Activated CD4-positive, alpha-beta T cell treated with anti-CD3 and anti-CD28 coated beads, Interleukin-2, amount 10 ng/mL, durations not matched to agents 7 days and 5 days (primary cell): ENCODE measurements around the gene MKKS. TPM values are rescaled to one million over a fixed set of nuclear protein-coding genes. Genes with fewer than 3 reads are reported as not detected.

ENCODE experiments used
- CTCF ChIA-PET: fragments of 350-600 bp; sonication (Branson Sonifier 250); formaldehyde crosslinking; loops from one replicate; lab custom pipeline; 2021; ENCODE audit warnings: antibody characterized with exemption; lab: Charles Lee
- POLR2A ChIA-PET: fragments of 350-600 bp; sonication (Branson Sonifier 250); formaldehyde crosslinking; loops from one replicate; lab custom pipeline; 2021; ENCODE audit warnings: antibody characterized with exemption; lab: Charles Lee
- DNase-seq: peaks from one replicate; pipeline ENCODE4 v3.0.0-alpha.2; 2020
- H3K27ac Mint-ChIP-seq: one replicate; pipeline ENCODE4 v1.8.0; 2021; ENCODE audit warnings: mild to moderate bottlenecking, moderate library complexity, mixed read lengths
- H3K27me3 Mint-ChIP-seq: one replicate; pipeline ENCODE4 v1.8.0; 2021; ENCODE audit warnings: mixed read lengths
- H3K36me3 Mint-ChIP-seq: one replicate; pipeline ENCODE4 v1.8.0; 2021; ENCODE audit warnings: low read depth, mixed read lengths
- H3K4me1 Mint-ChIP-seq: one replicate; pipeline ENCODE4 v1.8.0; 2021; ENCODE audit warnings: mixed read lengths
- H3K4me3 Mint-ChIP-seq: one replicate; pipeline ENCODE4 v1.8.0; 2021; ENCODE audit warnings: mild to moderate bottlenecking, moderate library complexity, mixed read lengths
- H3K9me3 Mint-ChIP-seq: one replicate; pipeline ENCODE4 v1.8.0; 2021; ENCODE audit warnings: mixed read lengths
- total RNA-seq, 2 experiments: library from RNA; stranded (reverse); gene quantifications; one replicate each; pipeline ENCODE4 v1.2.3, GENCODE V29; 2021

The MKKS gene
- total RNA-seq, 2 experiments from 2014 or later = 9.1 to 9.4 TPM

GRCh38 chr20:10374036-10374435, 60.0 kb downstream of the MKKS start:
- H3K4me3 Mint-ChIP-seq = no peak overlapping the region
- POLR2A ChIA-PET = no interaction called here
- no peaks in the 10 kb centered on the region for H3K36me3 Mint-ChIP-seq
- no peak overlapping the region for H3K27ac Mint-ChIP-seq
- H3K4me1 Mint-ChIP-seq = no peaks in the 10 kb centered on the region
- CTCF ChIA-PET = interaction anchor here (0.5 to 1.1 kb wide), 2 partner anchors 12 to 1146 kb away, joined by 3 read pairs; no protein-coding TSS in a partner anchor
- H3K27me3 Mint-ChIP-seq = peaks cover 22% of the 10 kb centered on the region
- H3K9me3 Mint-ChIP-seq = peaks cover 4% of the 10 kb centered on the region
- DNase-seq = no peak

GRCh38 chr20:10371467-10371866, 62.6 kb downstream of the MKKS start:
- Mint-ChIP-seq H3K4me1 (no peaks in the 10 kb centered on the region), H3K9me3 (peaks cover 4% of the 10 kb centered on the region), H3K27ac (no peak overlapping the region), H3K27me3 (peaks cover 21% of the 10 kb centered on the region), H3K4me3 (no peak overlapping the region), H3K36me3 (no peaks in the 10 kb centered on the region)
- CTCF ChIA-PET = no interaction called here
- POLR2A ChIA-PET = no interaction called here
- no peak for DNase-seq

- POLR2A ChIA-PET = no interaction called here
- DNase-seq = no peak
- peaks cover 4% of the 10 kb centered on the region for H3K9me3 Mint-ChIP-seq
- H3K4me1 Mint-ChIP-seq = no peaks in the 10 kb centered on the region
- no peaks in the 10 kb centered on the region for H3K36me3 Mint-ChIP-seq
- H3K27me3 Mint-ChIP-seq = peaks cover 24% of the 10 kb centered on the region
- CTCF ChIA-PET = interaction anchor here (1.0 kb wide), 1 partner anchor 32 kb away, joined by 3 read pairs; no protein-coding TSS in a partner anchor
- no peak overlapping the region for H3K27ac Mint-ChIP-seq
- no peak overlapping the region for H3K4me3 Mint-ChIP-seq
These were observed 63.7 kb downstream of the MKKS start for GRCh38 chr20:10370091-10370887.

GRCh38 chr20:10369723-10370090, 64.3 kb downstream of the MKKS start:
- Mint-ChIP-seq H3K4me3 (no peak overlapping the region), H3K27ac (no peak overlapping the region), H3K4me1 (no peaks in the 10 kb centered on the region), H3K36me3 (no peaks in the 10 kb centered on the region), H3K27me3 (peaks cover 30% of the 10 kb centered on the region), H3K9me3 (peaks cover 4% of the 10 kb centered on the region)
- CTCF ChIA-PET = interaction anchor here (1.0 kb wide), 1 partner anchor 32 kb away, joined by 3 read pairs; no protein-coding TSS in a partner anchor
- POLR2A ChIA-PET = no interaction called here
- DNase-seq = no peak

- Mint-ChIP-seq H3K4me1 (no peaks in the 10 kb centered on the region), H3K27ac (no peak overlapping the region), H3K4me3 (no peak overlapping the region), H3K36me3 (no peaks in the 10 kb centered on the region), H3K9me3 (no peaks in the 10 kb centered on the region), H3K27me3 (peaks cover 30% of the 10 kb centered on the region)
- ChIA-PET CTCF (no interaction called here), POLR2A (no interaction called here)
- no peak for DNase-seq
These were observed 65.3 kb downstream of the MKKS start for GRCh38 chr20:10368702-10369041.

- DNase-seq = no peak
- H3K9me3 Mint-ChIP-seq = no peaks in the 10 kb centered on the region
- H3K27ac Mint-ChIP-seq = no peak overlapping the region
- POLR2A ChIA-PET = no interaction called here
- H3K36me3 Mint-ChIP-seq = no peaks in the 10 kb centered on the region
- CTCF ChIA-PET = no interaction called here
- H3K4me3 Mint-ChIP-seq = no peak overlapping the region
- no peaks in the 10 kb centered on the region for H3K4me1 Mint-ChIP-seq
- H3K27me3 Mint-ChIP-seq = peaks cover 34% of the 10 kb centered on the region
These were observed 65.9 kb downstream of the MKKS start for GRCh38 chr20:10367943-10368701.

GRCh38 chr20:10367693-10367942, 66.4 kb downstream of the MKKS start:
- no peak for DNase-seq
- no peaks in the 10 kb centered on the region for H3K36me3 Mint-ChIP-seq
- no peaks in the 10 kb centered on the region for H3K9me3 Mint-ChIP-seq
- no peak overlapping the region for H3K27ac Mint-ChIP-seq
- H3K4me3 Mint-ChIP-seq = no peak overlapping the region
- POLR2A ChIA-PET = no interaction called here
- peaks cover 34% of the 10 kb centered on the region for H3K27me3 Mint-ChIP-seq
- CTCF ChIA-PET = no interaction called here
- no peaks in the 10 kb centered on the region for H3K4me1 Mint-ChIP-seq

- H3K4me1 Mint-ChIP-seq = no peaks in the 10 kb centered on the region
- DNase-seq = no peak
- ChIA-PET CTCF (no interaction called here), POLR2A (no interaction called here)
- no peaks in the 10 kb centered on the region for H3K9me3 Mint-ChIP-seq
- H3K4me3 Mint-ChIP-seq = no peak overlapping the region
- no peak overlapping the region for H3K27ac Mint-ChIP-seq
- no peaks in the 10 kb centered on the region for H3K36me3 Mint-ChIP-seq
- H3K27me3 Mint-ChIP-seq = peaks cover 32% of the 10 kb centered on the region
These were observed 66.9 kb downstream of the MKKS start for GRCh38 chr20:10366898-10367692.

GRCh38 chr20:10362674-10363073, 71.3 kb downstream of the MKKS start:
- Mint-ChIP-seq H3K27me3 (peaks cover 21% of the 10 kb centered on the region), H3K27ac (no peak overlapping the region), H3K36me3 (no peaks in the 10 kb centered on the region), H3K4me3 (no peak overlapping the region), H3K4me1 (no peaks in the 10 kb centered on the region), H3K9me3 (no peaks in the 10 kb centered on the region)
- DNase-seq = no peak
- ChIA-PET POLR2A (no interaction called here), CTCF (no interaction called here)

- no peaks in the 10 kb centered on the region for H3K4me1 Mint-ChIP-seq
- ChIA-PET POLR2A (no interaction called here), CTCF (no interaction called here)
- no peak for DNase-seq
- peaks cover 21% of the 10 kb centered on the region for H3K27me3 Mint-ChIP-seq
- no peaks in the 10 kb centered on the region for H3K9me3 Mint-ChIP-seq
- no peaks in the 10 kb centered on the region for H3K36me3 Mint-ChIP-seq
- no peak overlapping the region for H3K4me3 Mint-ChIP-seq
- no peak overlapping the region for H3K27ac Mint-ChIP-seq
These were observed 73.1 kb downstream of the MKKS start for GRCh38 chr20:10360878-10361277.

- POLR2A ChIA-PET = no interaction called here
- Mint-ChIP-seq H3K4me3 (no peak overlapping the region), H3K4me1 (no peaks in the 10 kb centered on the region), H3K9me3 (no peaks in the 10 kb centered on the region), H3K36me3 (no peaks in the 10 kb centered on the region), H3K27ac (no peak overlapping the region), H3K27me3 (peaks cover 11% of the 10 kb centered on the region)
- no peak for DNase-seq
- CTCF ChIA-PET = interaction anchor here (0.6 kb wide), 1 partner anchor 12 kb away, joined by 3 read pairs; no protein-coding TSS in a partner anchor
These were observed 74.4 kb downstream of the MKKS start for GRCh38 chr20:10359621-10360040.

GRCh38 chr20:10357974-10358373, 76.0 kb downstream of the MKKS start:
- Mint-ChIP-seq H3K36me3 (no peaks in the 10 kb centered on the region), H3K27ac (no peak overlapping the region), H3K27me3 (peaks cover 4% of the 10 kb centered on the region), H3K9me3 (no peaks in the 10 kb centered on the region), H3K4me1 (peaks cover under 1% of the 10 kb centered on the region), H3K4me3 (no peak overlapping the region)
- CTCF ChIA-PET = interaction anchor here (0.6 to 0.7 kb wide), 2 partner anchors 17 to 382 kb away, joined by 3 to 4 read pairs; no protein-coding TSS in a partner anchor
- no peak for DNase-seq
- POLR2A ChIA-PET = no interaction called here
